Loucy (cell line): ENCODE measurements around the gene CANT1.
"Not testable (repeated sequence)": the region's sequence is repeated elsewhere in the genome, so short reads cannot be mapped to it uniquely, and the experiment has no call there.

ENCODE experiments used
- H2AFZ ChIP-seq: fragments of 200-600 bp; sonication (generic); 2 replicates; pipeline ENCODE4 v1.6.0; 2016; ENCODE audit warnings: antibody characterized with exemption, mild to moderate bottlenecking, low read length, moderate library complexity
- H3F3A ChIP-seq: fragments of 200-600 bp; 2 replicates; pipeline ENCODE4 v1.6.0; 2016; ENCODE audit warnings: antibody characterized with exemption, low read depth, mild to moderate bottlenecking
- H3K27me3 ChIP-seq: fragments of 200-600 bp; sonication (generic); 2 replicates; pipeline ENCODE4 v1.6.1; 2014; ENCODE audit warnings: low read length, mild to moderate bottlenecking; ENCODE audit not compliant: insufficient read depth, poor library complexity, severe bottlenecking
- H3K36me3 ChIP-seq: fragments of 200-600 bp; sonication (generic); 2 replicates; pipeline ENCODE4 v1.6.1; 2016; ENCODE audit warnings: low read length; ENCODE audit not compliant: insufficient read depth
- H3K4me1 ChIP-seq: fragments of 200-600 bp; sonication (generic); 2 replicates; pipeline ENCODE4 v1.5.1; 2014; ENCODE audit warnings: low read length, mild to moderate bottlenecking; ENCODE audit not compliant: insufficient read depth, poor library complexity, severe bottlenecking
- H3K4me2 ChIP-seq: fragments of 200-600 bp; sonication (generic); 2 replicates; pipeline ENCODE4 v1.6.0; 2014; ENCODE audit warnings: antibody characterized with exemption, low read length, low read depth, mild to moderate bottlenecking; ENCODE audit not compliant: poor library complexity, severe bottlenecking
- H3K4me3 ChIP-seq: fragments of 200-600 bp; sonication (generic); 2 replicates; pipeline ENCODE4 v1.5.1; 2014; ENCODE audit warnings: low read length, mild to moderate bottlenecking, mixed read lengths; ENCODE audit not compliant: poor library complexity, severe bottlenecking
- H3K79me2 ChIP-seq: fragments of 200-600 bp; sonication (generic); 2 replicates; pipeline ENCODE4 v1.6.1; 2014; ENCODE audit warnings: low read length; ENCODE audit not compliant: insufficient read depth
- H3K9ac ChIP-seq: fragments of 200-600 bp; sonication (generic); 2 replicates; pipeline ENCODE4 v1.6.0; 2014; ENCODE audit warnings: mild to moderate bottlenecking, low read depth, low read length, moderate library complexity; ENCODE audit not compliant: poor library complexity, severe bottlenecking
- H3K9me2 ChIP-seq: fragments of 200-600 bp; sonication (generic); replicated peaks from 2 replicates; pipeline ENCODE4 v1.6.1; 2016; ENCODE audit warnings: low read depth, low read length, mixed read lengths
- H3K9me3 ChIP-seq: fragments of 200-600 bp; sonication (generic); 2 replicates; pipeline ENCODE4 v1.6.1; 2014; ENCODE audit warnings: mild to moderate bottlenecking, antibody characterized with exemption, low read length, low read depth; ENCODE audit not compliant: insufficient read depth
- H4K20me1 ChIP-seq: fragments of 200-600 bp; sonication (generic); 2 replicates; pipeline ENCODE4 v1.6.0; 2014; ENCODE audit warnings: antibody characterized with exemption, low read length, mild to moderate bottlenecking; ENCODE audit not compliant: insufficient read depth, poor library complexity, severe bottlenecking
- EZH2phosphoT487 ChIP-seq: fragments of 200-600 bp; IDR thresholded peaks from 2 replicates; pipeline ENCODE4 v1.6.1; 2018; ENCODE audit warnings: antibody characterized with exemption, mild to moderate bottlenecking, moderate library complexity, borderline replicate concordance
- TF ChIP-seq, protein P1 (sequence below): fragments of 200-600 bp; sonication (generic); conservative IDR thresholded peaks from 2 replicates; pipeline ENCODE4 v1.5.1; 2014; ENCODE audit warnings: mild to moderate bottlenecking, antibody characterized with exemption, low read length

CANT1 gene

DNA sequence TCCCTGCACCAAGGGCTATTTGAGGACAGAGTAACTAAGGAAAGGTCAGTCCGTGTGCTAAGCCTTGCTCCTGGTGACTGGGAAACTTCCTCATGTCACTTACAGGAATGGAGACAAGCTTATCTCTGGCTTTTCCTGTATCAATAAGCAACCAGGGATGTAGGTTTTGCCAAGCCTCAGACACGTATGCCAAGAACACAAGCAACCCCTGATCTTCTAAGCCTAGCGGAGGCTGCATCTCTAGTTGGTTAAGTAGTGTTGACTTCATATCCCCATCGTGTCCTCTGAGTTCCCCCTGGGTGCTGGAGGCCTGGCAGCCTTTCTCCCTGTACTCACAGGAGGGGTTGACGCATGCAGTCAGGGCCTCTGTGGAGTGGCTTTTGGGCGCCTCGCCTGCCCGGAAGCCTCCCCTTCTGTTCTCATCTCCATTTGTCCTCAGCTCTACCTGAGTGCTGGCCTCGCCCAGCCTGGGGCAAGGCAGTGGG, 13.0 kb upstream of the CANT1 start:
- Histone ChIP-seq H3K27me3 (no peaks in the 10 kb centered on the region), H3K9me2 (no peaks in the 10 kb centered on the region), H3K9me3 (no peaks in the 10 kb centered on the region), H3K79me2 (no peaks in the 10 kb centered on the region), H4K20me1 (no peaks in the 10 kb centered on the region), H2AFZ (no peak overlapping the region), H3K9ac (no peak overlapping the region), H3K4me3 (no peak overlapping the region), H3K4me1 (peaks cover 8% of the 10 kb centered on the region), H3K4me2 (no peak overlapping the region), H3K36me3 (no peaks in the 10 kb centered on the region), H3F3A (no peaks in the 10 kb centered on the region)
- TF ChIP-seq EZH2phosphoT487: no peak
- TF ChIP-seq, protein P1, sequence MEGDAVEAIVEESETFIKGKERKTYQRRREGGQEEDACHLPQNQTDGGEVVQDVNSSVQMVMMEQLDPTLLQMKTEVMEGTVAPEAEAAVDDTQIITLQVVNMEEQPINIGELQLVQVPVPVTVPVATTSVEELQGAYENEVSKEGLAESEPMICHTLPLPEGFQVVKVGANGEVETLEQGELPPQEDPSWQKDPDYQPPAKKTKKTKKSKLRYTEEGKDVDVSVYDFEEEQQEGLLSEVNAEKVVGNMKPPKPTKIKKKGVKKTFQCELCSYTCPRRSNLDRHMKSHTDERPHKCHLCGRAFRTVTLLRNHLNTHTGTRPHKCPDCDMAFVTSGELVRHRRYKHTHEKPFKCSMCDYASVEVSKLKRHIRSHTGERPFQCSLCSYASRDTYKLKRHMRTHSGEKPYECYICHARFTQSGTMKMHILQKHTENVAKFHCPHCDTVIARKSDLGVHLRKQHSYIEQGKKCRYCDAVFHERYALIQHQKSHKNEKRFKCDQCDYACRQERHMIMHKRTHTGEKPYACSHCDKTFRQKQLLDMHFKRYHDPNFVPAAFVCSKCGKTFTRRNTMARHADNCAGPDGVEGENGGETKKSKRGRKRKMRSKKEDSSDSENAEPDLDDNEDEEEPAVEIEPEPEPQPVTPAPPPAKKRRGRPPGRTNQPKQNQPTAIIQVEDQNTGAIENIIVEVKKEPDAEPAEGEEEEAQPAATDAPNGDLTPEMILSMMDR: no peak

DNA sequence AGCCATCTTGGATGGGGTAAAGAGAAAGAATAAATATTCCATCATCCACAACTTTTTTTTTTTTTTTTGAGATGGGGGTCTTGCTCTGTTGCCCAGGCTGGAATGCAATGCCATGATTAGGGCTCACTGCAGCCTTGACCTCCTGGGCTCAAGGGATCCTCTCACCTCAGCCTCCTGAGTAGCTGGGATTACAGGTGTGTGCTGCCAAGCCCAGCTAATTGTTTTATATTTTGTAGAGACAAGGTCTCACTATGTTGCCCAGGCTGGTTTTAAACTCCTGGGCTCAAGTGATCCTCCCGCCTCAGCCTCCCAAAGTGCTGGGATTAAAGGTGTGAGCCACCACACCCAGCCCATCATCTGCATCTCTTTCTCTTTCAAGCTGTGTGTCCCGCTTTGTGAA, 12.4 kb upstream of the CANT1 start:
- H3K4me2 ChIP-seq, H3K4me3 ChIP-seq, H3K9ac ChIP-seq, H3K36me3 ChIP-seq, H3K9me2 ChIP-seq, H3K27me3 ChIP-seq, H3F3A ChIP-seq, H3K9me3 ChIP-seq, H2AFZ ChIP-seq, H4K20me1 ChIP-seq, H3K79me2 ChIP-seq, H3K4me1 ChIP-seq: not testable (repeated sequence)

DNA sequence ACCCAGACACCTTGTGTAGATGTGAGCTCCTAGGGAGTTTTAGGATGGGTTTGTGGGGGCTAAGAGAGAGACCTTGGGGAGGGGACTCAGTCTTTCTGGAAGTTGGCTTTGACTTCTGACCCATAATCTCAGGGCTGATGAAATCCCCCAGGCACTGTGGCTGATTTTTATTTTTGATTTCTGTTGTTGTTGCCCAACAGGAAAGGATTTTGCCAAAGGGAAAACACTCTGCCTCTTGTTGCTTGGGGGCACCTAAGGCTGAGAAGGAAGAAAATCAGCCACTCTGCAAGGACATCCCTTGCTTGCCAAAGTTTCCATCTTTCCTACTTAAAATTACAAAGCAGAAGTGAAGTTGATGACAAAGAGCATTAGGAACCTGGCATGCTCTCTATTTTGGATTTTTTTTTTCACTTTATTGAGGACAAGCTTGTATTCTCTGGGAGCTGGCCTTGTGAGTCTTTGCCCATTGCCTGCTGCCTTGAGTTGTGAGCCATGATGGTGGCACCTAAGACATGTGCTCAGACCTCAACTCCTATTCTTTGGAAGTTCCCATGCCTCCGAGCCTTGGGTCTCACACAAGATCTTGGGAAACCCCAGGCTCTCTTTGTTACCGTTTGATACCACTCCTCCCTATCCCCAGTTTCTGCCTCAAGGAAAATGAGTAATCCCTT, 11.2 kb upstream of the CANT1 start:
- Histone ChIP-seq H3K4me3 (no peak overlapping the region), H3F3A (no peaks in the 10 kb centered on the region), H3K4me1 (peaks cover 8% of the 10 kb centered on the region), H2AFZ (no peak overlapping the region), H3K27me3 (no peaks in the 10 kb centered on the region), H3K36me3 (no peaks in the 10 kb centered on the region), H3K9me2 (no peaks in the 10 kb centered on the region), H3K9me3 (no peaks in the 10 kb centered on the region), H4K20me1 (no peaks in the 10 kb centered on the region), H3K79me2 (no peaks in the 10 kb centered on the region), H3K9ac (no peak overlapping the region), H3K4me2 (no peak overlapping the region)
- TF ChIP-seq EZH2phosphoT487: no peak
- TF ChIP-seq, protein P1: no peak
